Measurements from ENCODE around the gene DYNC1I1.

DNA sequence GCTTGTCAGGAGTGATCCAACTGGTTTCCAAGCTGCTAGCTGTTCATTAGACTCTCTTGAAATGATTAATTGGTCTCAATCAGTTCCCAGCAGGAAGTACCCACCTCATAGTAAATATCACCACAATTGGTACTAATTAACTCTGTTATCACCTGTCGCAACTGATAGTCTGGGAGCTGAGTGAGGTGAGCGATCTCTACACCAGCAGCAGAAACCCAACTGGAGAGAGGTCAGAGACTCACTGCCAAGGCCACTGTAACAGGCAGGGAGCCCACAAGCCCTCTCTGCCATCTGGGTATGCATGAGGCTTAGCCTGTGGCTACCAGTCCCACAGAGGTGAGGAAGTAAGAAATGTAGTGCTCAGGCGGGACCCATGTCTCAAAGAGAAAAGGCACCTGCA is 245.5 kb downstream of the DYNC1I1 start:
- TF ChIP-seq, protein P1, sequence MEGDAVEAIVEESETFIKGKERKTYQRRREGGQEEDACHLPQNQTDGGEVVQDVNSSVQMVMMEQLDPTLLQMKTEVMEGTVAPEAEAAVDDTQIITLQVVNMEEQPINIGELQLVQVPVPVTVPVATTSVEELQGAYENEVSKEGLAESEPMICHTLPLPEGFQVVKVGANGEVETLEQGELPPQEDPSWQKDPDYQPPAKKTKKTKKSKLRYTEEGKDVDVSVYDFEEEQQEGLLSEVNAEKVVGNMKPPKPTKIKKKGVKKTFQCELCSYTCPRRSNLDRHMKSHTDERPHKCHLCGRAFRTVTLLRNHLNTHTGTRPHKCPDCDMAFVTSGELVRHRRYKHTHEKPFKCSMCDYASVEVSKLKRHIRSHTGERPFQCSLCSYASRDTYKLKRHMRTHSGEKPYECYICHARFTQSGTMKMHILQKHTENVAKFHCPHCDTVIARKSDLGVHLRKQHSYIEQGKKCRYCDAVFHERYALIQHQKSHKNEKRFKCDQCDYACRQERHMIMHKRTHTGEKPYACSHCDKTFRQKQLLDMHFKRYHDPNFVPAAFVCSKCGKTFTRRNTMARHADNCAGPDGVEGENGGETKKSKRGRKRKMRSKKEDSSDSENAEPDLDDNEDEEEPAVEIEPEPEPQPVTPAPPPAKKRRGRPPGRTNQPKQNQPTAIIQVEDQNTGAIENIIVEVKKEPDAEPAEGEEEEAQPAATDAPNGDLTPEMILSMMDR (conservative IDR thresholded peaks at IDR 0.05), result no peak
- no peak for TF ChIP-seq ZFX (IDR thresholded peaks at IDR 0.05)
